ENCODE data around the gene FAM216B. TPM values are rescaled to one million over a fixed set of nuclear protein-coding genes. Genes with fewer than 3 reads are reported as not detected.

Gene FAM216B
- polyA plus RNA-seq, 1 experiment = 0.02 TPM

- ChIA-PET POLR2A (no interaction called here), CTCF (no interaction called here)
- TF ChIP-seq, protein P1, sequence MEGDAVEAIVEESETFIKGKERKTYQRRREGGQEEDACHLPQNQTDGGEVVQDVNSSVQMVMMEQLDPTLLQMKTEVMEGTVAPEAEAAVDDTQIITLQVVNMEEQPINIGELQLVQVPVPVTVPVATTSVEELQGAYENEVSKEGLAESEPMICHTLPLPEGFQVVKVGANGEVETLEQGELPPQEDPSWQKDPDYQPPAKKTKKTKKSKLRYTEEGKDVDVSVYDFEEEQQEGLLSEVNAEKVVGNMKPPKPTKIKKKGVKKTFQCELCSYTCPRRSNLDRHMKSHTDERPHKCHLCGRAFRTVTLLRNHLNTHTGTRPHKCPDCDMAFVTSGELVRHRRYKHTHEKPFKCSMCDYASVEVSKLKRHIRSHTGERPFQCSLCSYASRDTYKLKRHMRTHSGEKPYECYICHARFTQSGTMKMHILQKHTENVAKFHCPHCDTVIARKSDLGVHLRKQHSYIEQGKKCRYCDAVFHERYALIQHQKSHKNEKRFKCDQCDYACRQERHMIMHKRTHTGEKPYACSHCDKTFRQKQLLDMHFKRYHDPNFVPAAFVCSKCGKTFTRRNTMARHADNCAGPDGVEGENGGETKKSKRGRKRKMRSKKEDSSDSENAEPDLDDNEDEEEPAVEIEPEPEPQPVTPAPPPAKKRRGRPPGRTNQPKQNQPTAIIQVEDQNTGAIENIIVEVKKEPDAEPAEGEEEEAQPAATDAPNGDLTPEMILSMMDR (IDR thresholded peaks at IDR 0.05; ENCODE audit: low read depth, low read length) = no peak
These were observed 10.8 kb downstream of the FAM216B start for GRCh38 chr13:42792154-42792553.

GRCh38 chr13:42794577-42795275 lies 13.3 kb downstream of the FAM216B start:
- no peak overlapping the region for H3K4me3 ChIP-seq (ENCODE audit: low read depth, low read length)
- DNase-seq (ENCODE audit: low read depth, low spot score) = no peak
- no peak overlapping the region for H3K27ac ChIP-seq (ENCODE audit: low read depth, low read length)
- no peaks in the 10 kb centered on the region for H3K27me3 ChIP-seq (ENCODE audit: control insufficient read depth, insufficient read depth, low read length)
- TF ChIP-seq, protein P1 (IDR thresholded peaks at IDR 0.05; ENCODE audit: low read depth, low read length) = no peak
- ChIA-PET POLR2A (no interaction called here), CTCF (interaction anchor here (0.9 kb wide), 1 partner anchor 30 kb away, joined by 3 read pairs; no protein-coding TSS in a partner anchor)
- no peaks in the 10 kb centered on the region for H3K9me3 ChIP-seq (ENCODE audit: control insufficient read depth, insufficient read depth, low read length)

More at GRCh38 chr13:42792154-42792553, 10.8 kb downstream of the FAM216B start:
- DNase-seq (ENCODE audit: low read depth, low spot score) = no peak
- Histone ChIP-seq H3K27me3 (ENCODE audit: control insufficient read depth, insufficient read depth, low read length) (no peaks in the 10 kb centered on the region), H3K9me3 (ENCODE audit: control insufficient read depth, insufficient read depth, low read length) (no peaks in the 10 kb centered on the region), H3K4me3 (ENCODE audit: low read depth, low read length) (no peak overlapping the region), H3K27ac (ENCODE audit: low read depth, low read length) (no peak overlapping the region)

GRCh38 chr13:42795666-42796065 lies 14.3 kb downstream of the FAM216B start:
- DNase-seq (ENCODE audit: low read depth, low spot score) = no peak
- Histone ChIP-seq H3K27ac (ENCODE audit: low read depth, low read length) (no peak overlapping the region), H3K27me3 (ENCODE audit: control insufficient read depth, insufficient read depth, low read length) (no peaks in the 10 kb centered on the region), H3K4me3 (ENCODE audit: low read depth, low read length) (no peak overlapping the region), H3K9me3 (ENCODE audit: control insufficient read depth, insufficient read depth, low read length) (no peaks in the 10 kb centered on the region)
- POLR2A ChIA-PET = no interaction called here
- TF ChIP-seq, protein P1 (IDR thresholded peaks at IDR 0.05; ENCODE audit: low read depth, low read length) = no peak
- CTCF ChIA-PET = no interaction called here

DNA sequence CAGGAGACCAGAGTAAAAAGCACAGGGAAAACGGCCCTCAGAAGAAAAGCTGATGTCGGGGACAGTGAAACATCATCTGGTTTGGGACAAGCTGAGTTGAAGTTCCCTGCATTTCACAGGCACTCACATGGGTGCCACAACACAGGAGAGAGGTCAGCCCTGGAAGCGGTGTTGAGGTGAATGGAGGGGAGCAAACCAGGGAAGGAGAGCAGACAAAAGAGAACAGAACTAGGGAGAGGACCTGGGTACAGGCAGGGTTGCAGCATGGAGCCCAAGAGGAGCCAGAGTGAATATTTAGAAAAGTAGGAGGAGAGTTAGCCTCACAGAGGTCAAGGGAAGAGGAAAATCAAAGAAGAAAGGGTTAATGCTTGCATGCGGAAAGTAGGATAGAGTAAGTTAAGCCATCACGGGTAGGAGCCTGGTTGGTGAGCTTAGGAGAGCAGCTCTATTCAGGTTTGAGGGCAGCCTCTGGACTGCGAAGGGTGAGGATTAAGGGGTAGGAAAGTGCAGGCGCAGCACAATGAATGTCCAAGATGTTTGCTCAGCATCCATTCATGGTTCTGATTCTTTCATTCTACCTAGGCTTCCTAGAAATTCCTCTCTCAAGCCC lies 15.5 kb downstream of the FAM216B start:
- H3K27ac ChIP-seq (ENCODE audit: low read depth, low read length) = no peak overlapping the region
- no peaks in the 10 kb centered on the region for H3K27me3 ChIP-seq (ENCODE audit: control insufficient read depth, insufficient read depth, low read length)
- ChIA-PET CTCF (no interaction called here), POLR2A (no interaction called here)
- no peak overlapping the region for H3K4me3 ChIP-seq (ENCODE audit: low read depth, low read length)
- TF ChIP-seq, protein P1 (IDR thresholded peaks at IDR 0.05; ENCODE audit: low read depth, low read length) = no peak
- no peak for DNase-seq (ENCODE audit: low read depth, low spot score)
- no peaks in the 10 kb centered on the region for H3K9me3 ChIP-seq (ENCODE audit: control insufficient read depth, insufficient read depth, low read length)

DNA sequence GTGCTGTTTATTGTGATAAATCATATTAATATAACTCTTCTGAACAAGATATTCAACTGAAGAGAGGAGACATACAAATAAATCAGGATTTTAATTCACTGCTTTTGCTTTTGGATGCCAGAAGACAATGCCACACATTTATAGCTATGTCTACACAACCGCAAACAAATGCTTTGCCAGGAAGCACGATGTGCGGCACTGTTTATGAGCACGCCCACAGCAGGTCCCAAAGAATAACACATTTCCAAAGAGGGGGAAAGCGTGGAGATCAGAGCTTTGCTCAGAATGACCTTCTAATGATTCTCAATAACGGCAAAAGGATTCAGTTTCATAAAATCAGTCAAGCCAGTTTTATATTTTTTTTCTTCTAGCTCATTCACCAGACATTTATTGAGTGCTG lies 16.7 kb downstream of the FAM216B start:
- ChIA-PET CTCF (interaction anchor here (1.0 kb wide), 1 partner anchor 1006 kb away, joined by 3 read pairs; no protein-coding TSS in a partner anchor), POLR2A (no interaction called here)
- Histone ChIP-seq H3K9me3 (ENCODE audit: control insufficient read depth, insufficient read depth, low read length) (no peaks in the 10 kb centered on the region), H3K27ac (ENCODE audit: low read depth, low read length) (no peak overlapping the region), H3K4me3 (ENCODE audit: low read depth, low read length) (no peak overlapping the region), H3K27me3 (ENCODE audit: control insufficient read depth, insufficient read depth, low read length) (no peaks in the 10 kb centered on the region)
- no peak for DNase-seq (ENCODE audit: low read depth, low spot score)
- TF ChIP-seq, protein P1 (IDR thresholded peaks at IDR 0.05; ENCODE audit: low read depth, low read length) = no peak
